Osteoblast (primary cell): ENCODE data around the gene ERVMER34-1. TPM values are rescaled to one million over a fixed set of nuclear protein-coding genes. Genes with fewer than 3 reads are reported as not detected.
A peak's percentile ranks its signal among the peaks of the same experiment; 100 is the strongest.

ENCODE experiments used
- DNase-seq: peaks from one replicate; pipeline ENCODE4 v3.0.0; 2011; ENCODE audit warnings: low spot score, mixed read lengths; ENCODE audit not compliant: insufficient read length; ENCODE audit errors: missing footprints
- H2AFZ ChIP-seq: 2 replicates; pipeline ENCODE4 v1.6.0; 2011; ENCODE audit warnings: mild to moderate bottlenecking, low read length
- H3K27ac ChIP-seq: 2 replicates; pipeline ENCODE4 v1.5.1; 2011; ENCODE audit warnings: mild to moderate bottlenecking, low read depth, low read length, moderate library complexity
- H3K27me3 ChIP-seq: 2 replicates; pipeline ENCODE4 v1.6.0; 2012; ENCODE audit warnings: mild to moderate bottlenecking, control low read depth, inconsistent platforms, low read length, moderate library complexity; ENCODE audit not compliant: insufficient read depth
- H3K36me3 ChIP-seq: 2 replicates; pipeline ENCODE4 v1.5.1; 2011; ENCODE audit warnings: mild to moderate bottlenecking, low read length, control low read depth, moderate library complexity; ENCODE audit not compliant: insufficient read depth
- H3K4me1 ChIP-seq: 2 replicates; pipeline ENCODE4 v1.5.1; 2011; ENCODE audit warnings: mild to moderate bottlenecking, low read length, control low read depth, moderate library complexity; ENCODE audit not compliant: insufficient read depth
- H3K4me2 ChIP-seq: 2 replicates; pipeline ENCODE4 v1.6.0; 2011; ENCODE audit warnings: mild to moderate bottlenecking, low read length; ENCODE audit not compliant: insufficient read depth
- H3K4me3 ChIP-seq: fragments of 200-600 bp; sonication (generic); 3 replicates; pipeline ENCODE4 v1.5.1; 2012; ENCODE audit warnings: mild to moderate bottlenecking, low read length, inconsistent platforms; ENCODE audit not compliant: insufficient read depth
- H3K79me2 ChIP-seq: 2 replicates; pipeline ENCODE4 v1.6.0; 2012; ENCODE audit warnings: mild to moderate bottlenecking, low read length, control low read depth, inconsistent platforms; ENCODE audit not compliant: insufficient read depth
- H3K9me3 ChIP-seq: 2 replicates; pipeline ENCODE4 v1.5.1; 2011; ENCODE audit warnings: low read depth, low read length, control low read depth
- H4K20me1 ChIP-seq: 2 replicates; pipeline ENCODE4 v1.6.0; 2012; ENCODE audit warnings: mild to moderate bottlenecking, low read length, control low read depth; ENCODE audit not compliant: insufficient read depth
- CTCF ChIP-seq: IDR thresholded peaks from 2 replicates; pipeline ENCODE4 v1.5.1; 2011; ENCODE audit warnings: mild to moderate bottlenecking, low read depth, low read length, moderate library complexity; ENCODE audit errors: extremely low read depth
- total RNA-seq: library from RNA; depleted of rRNA; stranded (reverse); fragments of >200 nt; gene quantifications from 2 replicates; pipeline ENCODE4 v1.2.3, GENCODE V29; 2012

The ERVMER34-1 gene
- total RNA-seq, 1 donor, result not detected

DNA sequence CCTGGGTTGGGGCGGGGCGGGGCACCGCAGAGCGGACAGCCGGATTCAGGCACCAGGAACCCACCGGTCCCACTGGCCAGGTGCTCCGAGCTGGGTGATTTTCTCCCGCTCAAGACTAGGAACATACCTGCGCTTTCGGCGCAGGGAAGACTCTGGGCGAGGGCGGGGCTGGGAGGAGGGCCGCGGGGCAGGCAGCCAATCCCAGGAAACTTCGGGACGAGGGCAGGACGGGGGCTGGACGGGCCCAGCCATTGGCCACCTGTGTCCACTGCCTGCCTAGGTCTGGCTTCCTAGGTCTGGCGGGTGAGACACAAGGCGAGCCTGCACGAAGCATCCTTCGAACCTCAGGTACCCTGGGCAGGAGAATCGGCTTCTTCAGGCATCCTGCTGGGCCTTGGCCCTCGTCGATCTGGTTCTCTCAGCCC, 274 bp upstream of the ERVMER34-1 start:
- TF ChIP-seq CTCF, result no peak
- peak overlapping the region; percentile 40 for H2AFZ ChIP-seq
- DNase-seq, result peak; percentile 82

GRCh38 chr4:52750213-52750612, 1.0 kb downstream of the ERVMER34-1 start:
- no peak for DNase-seq
- no peaks in the 10 kb centered on the region for H3K4me1 ChIP-seq
- H3K27me3 ChIP-seq, result peaks cover 16% of the 10 kb centered on the region
- H3K27ac ChIP-seq, result no peak overlapping the region
- TF ChIP-seq CTCF, result no peak
- H2AFZ ChIP-seq, result no peak overlapping the region
- no peaks in the 10 kb centered on the region for H3K36me3 ChIP-seq
- no peaks in the 10 kb centered on the region for H3K79me2 ChIP-seq
- H3K4me3 ChIP-seq, result no peak overlapping the region
- H4K20me1 ChIP-seq, result no peaks in the 10 kb centered on the region
- no peaks in the 10 kb centered on the region for H3K9me3 ChIP-seq
- no peak overlapping the region for H3K4me2 ChIP-seq

More for the DNA sequence above, 274 bp upstream of the ERVMER34-1 start:
- Histone ChIP-seq H3K9me3 (no peaks in the 10 kb centered on the region), H3K4me2 (peak overlapping the region; percentile 78), H3K79me2 (no peaks in the 10 kb centered on the region), H3K36me3 (no peaks in the 10 kb centered on the region), H3K4me1 (no peaks in the 10 kb centered on the region), H3K27me3 (peaks cover 16% of the 10 kb centered on the region), H3K27ac (no peak overlapping the region), H4K20me1 (no peaks in the 10 kb centered on the region), H3K4me3 (peak overlapping the region; percentile 64)

DNA sequence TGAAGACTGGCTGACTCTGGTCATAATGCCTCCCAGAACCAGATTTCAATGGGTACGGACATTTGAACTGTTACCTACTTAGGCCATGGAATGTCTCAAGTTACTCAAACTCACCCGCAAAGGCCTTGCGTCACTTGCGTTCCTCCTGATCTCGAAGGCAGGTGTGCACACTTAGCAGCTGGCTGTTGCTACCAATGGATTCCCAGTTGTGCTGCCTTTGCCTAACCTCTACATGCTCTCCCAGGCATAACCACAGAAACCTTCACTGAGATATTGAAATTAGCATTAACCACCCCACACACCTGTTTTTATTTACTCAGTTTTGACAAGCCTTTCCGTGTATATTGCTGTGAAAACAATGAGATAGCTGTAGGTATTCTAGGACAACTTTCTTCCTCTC, 2.8 kb downstream of the ERVMER34-1 start:
- no peak for TF ChIP-seq CTCF
- Histone ChIP-seq H3K4me2 (no peak overlapping the region), H2AFZ (no peak overlapping the region)

DNA sequence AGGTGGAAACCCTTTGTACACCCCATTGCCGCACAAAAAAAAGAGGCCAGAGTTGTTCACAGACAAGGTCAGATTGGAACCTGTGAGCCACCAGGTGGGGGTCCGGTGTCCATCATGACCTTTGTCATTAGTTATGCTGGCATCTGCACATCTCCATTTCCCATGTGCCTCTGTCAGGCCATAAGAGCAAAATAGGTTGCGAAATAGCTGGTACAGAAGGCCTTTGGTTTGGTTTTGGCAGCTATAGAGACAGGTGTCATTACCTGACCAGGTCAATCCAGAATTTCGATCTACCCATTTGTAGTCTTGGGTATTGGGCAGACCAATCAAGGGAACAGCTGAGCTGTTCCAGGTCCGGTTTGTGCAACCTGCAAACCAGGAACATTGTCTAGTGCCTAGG, 6.6 kb downstream of the ERVMER34-1 start:
- Histone ChIP-seq H3K4me1 (no peaks in the 10 kb centered on the region), H4K20me1 (no peaks in the 10 kb centered on the region), H3K4me3 (no peak overlapping the region), H3K4me2 (no peak overlapping the region), H2AFZ (no peak overlapping the region), H3K27me3 (peaks cover 10% of the 10 kb centered on the region), H3K36me3 (no peaks in the 10 kb centered on the region), H3K9me3 (no peaks in the 10 kb centered on the region), H3K27ac (no peak overlapping the region), H3K79me2 (no peaks in the 10 kb centered on the region)
- DNase-seq, result no peak
- TF ChIP-seq CTCF, result no peak

More for the DNA sequence above, 2.8 kb downstream of the ERVMER34-1 start:
- Histone ChIP-seq H3K27ac (no peak overlapping the region), H3K4me1 (no peaks in the 10 kb centered on the region), H3K79me2 (no peaks in the 10 kb centered on the region), H4K20me1 (no peaks in the 10 kb centered on the region), H3K4me3 (no peak overlapping the region), H3K36me3 (no peaks in the 10 kb centered on the region), H3K9me3 (no peaks in the 10 kb centered on the region), H3K27me3 (peaks cover 23% of the 10 kb centered on the region)
- no peak for DNase-seq
